Activated CD4-positive, alpha-beta T cell treated with anti-CD3 and anti-CD28 coated beads for 36 hours (primary cell): ENCODE data around the gene FAM193A. TPM values are rescaled to one million over a fixed set of nuclear protein-coding genes. Genes with fewer than 3 reads are reported as not detected.
"Not testable (repeated sequence)": the region's sequence is repeated elsewhere in the genome, so short reads cannot be mapped to it uniquely, and the experiment has no call there.

Source experiments
- ATAC-seq: fragments of 200-7000 bp; cut with Tn5 transposase; one replicate; pipeline ENCODE4 v1.10.0; 2021; ENCODE audit warnings: mild to moderate bottlenecking, moderate library complexity
- CTCF ChIA-PET: fragments of 350-600 bp; sonication (Branson Sonifier 250); formaldehyde crosslinking; loops from one replicate; lab custom pipeline; 2021; ENCODE audit warnings: antibody characterized with exemption; lab: Charles Lee
- POLR2A ChIA-PET: fragments of 350-600 bp; sonication (Branson Sonifier 250); formaldehyde crosslinking; loops from one replicate; lab custom pipeline; 2021; ENCODE audit warnings: antibody characterized with exemption, inconsistent platforms; lab: Charles Lee
- DNase-seq: peaks from one replicate; pipeline ENCODE4 v3.0.0-alpha.2; 2020
- H3K27ac Mint-ChIP-seq: one replicate; pipeline ENCODE4 v1.8.0; 2021; ENCODE audit warnings: mixed read lengths
- H3K27me3 Mint-ChIP-seq: one replicate; pipeline ENCODE4 v1.8.0; 2021; ENCODE audit warnings: mixed read lengths
- H3K36me3 Mint-ChIP-seq: one replicate; pipeline ENCODE4 v1.8.0; 2021; ENCODE audit warnings: low read depth, mixed read lengths
- H3K4me1 Mint-ChIP-seq: one replicate; pipeline ENCODE4 v1.8.0; 2021; ENCODE audit warnings: mixed read lengths
- H3K4me3 Mint-ChIP-seq: one replicate; pipeline ENCODE4 v1.8.0; 2021; ENCODE audit warnings: mild to moderate bottlenecking, moderate library complexity, mixed read lengths
- H3K9me3 Mint-ChIP-seq: one replicate; pipeline ENCODE4 v1.8.0; 2021; ENCODE audit warnings: low read depth, mixed read lengths
- intact Hi-C, 2 experiments: fragments of 100-400 bp; cut with DNase I in 1 of 2; cut with micrococcal nuclease in 1 of 2; formaldehyde crosslinking; loops; one replicate each; pipeline versions ENCODE4 v1.14.2 to v1.15.1; 2022 to 2024; cut with DNase I, micrococcal nuclease
- total RNA-seq, 2 experiments: library from RNA; stranded (reverse); gene quantifications; one replicate each; pipeline ENCODE4 v1.2.3, GENCODE V29; 2021

FAM193A gene
- total RNA-seq, 2 experiments from 2014 or later = 22.1 to 30.1 TPM

GRCh38 chr4:2729533-2729875 is 193.1 kb downstream of the FAM193A start:
- POLR2A ChIA-PET = no interaction called here

GRCh38 chr4:2731907-2732317 is 195.5 kb downstream of the FAM193A start:
- DNase-seq = no peak
- POLR2A ChIA-PET = no interaction called here
- Mint-ChIP-seq H3K4me3 (no peak overlapping the region), H3K4me1 (peaks cover 8% of the 10 kb centered on the region), H3K36me3 (peaks cover 40% of the 10 kb centered on the region), H3K9me3 (peaks cover 13% of the 10 kb centered on the region), H3K27ac (no peak overlapping the region), H3K27me3 (no peaks in the 10 kb centered on the region)
- CTCF ChIA-PET = no interaction called here
- intact Hi-C loops = no loop called here
- ATAC-seq = no peak

More at GRCh38 chr4:2729533-2729875, 193.1 kb downstream of the FAM193A start:
- ATAC-seq = no peak
- intact Hi-C loops = no loop called here
- DNase-seq = no peak
- no peak overlapping the region for H3K27ac Mint-ChIP-seq
- peaks cover 20% of the 10 kb centered on the region for H3K36me3 Mint-ChIP-seq
- no peaks in the 10 kb centered on the region for H3K9me3 Mint-ChIP-seq
- no peak overlapping the region for H3K4me3 Mint-ChIP-seq
- no peaks in the 10 kb centered on the region for H3K27me3 Mint-ChIP-seq
- peaks cover 11% of the 10 kb centered on the region for H3K4me1 Mint-ChIP-seq
- CTCF ChIA-PET = interaction anchor here (0.9 kb wide), 1 partner anchor 16 kb away, joined by 3 read pairs; no protein-coding TSS in a partner anchor

- POLR2A ChIA-PET = no interaction called here
- CTCF ChIA-PET = no interaction called here
- ATAC-seq (no peak), DNase-seq (no peak)
- Mint-ChIP-seq H3K27me3 (no peaks in the 10 kb centered on the region), H3K27ac (peak overlapping the region; percentile 40), H3K4me1 (peaks cover 8% of the 10 kb centered on the region), H3K4me3 (no peak overlapping the region), H3K36me3 (peaks cover 40% of the 10 kb centered on the region), H3K9me3 (peaks cover 13% of the 10 kb centered on the region)
- intact Hi-C loops = no loop called here
Observed at GRCh38 chr4:2732526-2732925, 196.1 kb downstream of the FAM193A start.

GRCh38 chr4:2733001-2733843 is 196.8 kb downstream of the FAM193A start:
- ATAC-seq (peak; percentile 20), DNase-seq (no peak)
- CTCF ChIA-PET = no interaction called here
- intact Hi-C loops = no loop called here
- POLR2A ChIA-PET = interaction anchor here (0.5 kb wide), 1 partner anchor 637 kb away, joined by 3 read pairs; no protein-coding TSS in a partner anchor
- Mint-ChIP-seq H3K9me3 (peaks cover 13% of the 10 kb centered on the region), H3K36me3 (peaks cover 40% of the 10 kb centered on the region), H3K27ac (peak overlapping the region; percentile 40), H3K27me3 (no peaks in the 10 kb centered on the region), H3K4me1 (peaks cover 8% of the 10 kb centered on the region), H3K4me3 (no peak overlapping the region)

GRCh38 chr4:2733844-2734574 is 197.6 kb downstream of the FAM193A start:
- Mint-ChIP-seq H3K27ac (peak overlapping the region; percentile 71), H3K4me1 (peaks cover 8% of the 10 kb centered on the region), H3K36me3 (peaks cover 41% of the 10 kb centered on the region), H3K27me3 (no peaks in the 10 kb centered on the region), H3K9me3 (peaks cover 13% of the 10 kb centered on the region), H3K4me3 (no peak overlapping the region)
- no peak for DNase-seq
- ChIA-PET POLR2A (interaction anchor here (0.5 kb wide), 1 partner anchor 636 kb away, joined by 3 read pairs; no protein-coding TSS in a partner anchor), CTCF (interaction anchor here (1.1 kb wide), 1 partner anchor 51 kb away, joined by 3 read pairs; no protein-coding TSS in a partner anchor)
- intact Hi-C loops = no loop called here
- peak; percentile 34 for ATAC-seq

GRCh38 chr4:2734612-2735011 is 198.2 kb downstream of the FAM193A start:
- Mint-ChIP-seq H3K4me3 (no peak overlapping the region), H3K36me3 (peaks cover 40% of the 10 kb centered on the region), H3K27me3 (no peaks in the 10 kb centered on the region), H3K27ac (peak overlapping the region; percentile 71), H3K4me1 (peaks cover 8% of the 10 kb centered on the region), H3K9me3 (peaks cover 13% of the 10 kb centered on the region)
- no peak for DNase-seq
- intact Hi-C loops = no loop called here
- ChIA-PET CTCF (interaction anchor here (1.1 kb wide), 1 partner anchor 51 kb away, joined by 3 read pairs; no protein-coding TSS in a partner anchor), POLR2A (no interaction called here)
- no peak for ATAC-seq

GRCh38 chr4:2735869-2736268 is 199.4 kb downstream of the FAM193A start:
- CTCF ChIA-PET = no interaction called here
- Mint-ChIP-seq H3K27me3 (no peaks in the 10 kb centered on the region), H3K36me3 (peaks cover 49% of the 10 kb centered on the region), H3K9me3 (peaks cover 13% of the 10 kb centered on the region), H3K4me1 (peaks cover 8% of the 10 kb centered on the region), H3K4me3 (no peak overlapping the region), H3K27ac (no peak overlapping the region)
- no peak for DNase-seq
- POLR2A ChIA-PET = no interaction called here
- no peak for ATAC-seq
- intact Hi-C loops = no loop called here

GRCh38 chr4:2738296-2738695 is 201.8 kb downstream of the FAM193A start:
- POLR2A ChIA-PET, intact Hi-C loops, H3K27ac Mint-ChIP-seq, H3K4me3 Mint-ChIP-seq, H3K27me3 Mint-ChIP-seq, DNase-seq, ATAC-seq, H3K4me1 Mint-ChIP-seq: not testable (repeated sequence)
- peaks cover 13% of the 10 kb centered on the region for H3K9me3 Mint-ChIP-seq
- peaks cover 45% of the 10 kb centered on the region for H3K36me3 Mint-ChIP-seq
- CTCF ChIA-PET = interaction anchor here (0.8 kb wide), 1 partner anchor 24 kb away, joined by 3 read pairs; no protein-coding TSS in a partner anchor

GRCh38 chr4:2741626-2742025 is 205.2 kb downstream of the FAM193A start:
- ChIA-PET POLR2A (no interaction called here), CTCF (no interaction called here)
- DNase-seq (no peak), ATAC-seq (no peak)
- Mint-ChIP-seq H3K27ac (no peak overlapping the region), H3K4me3 (no peak overlapping the region), H3K4me1 (peaks cover 27% of the 10 kb centered on the region), H3K36me3 (peaks cover 54% of the 10 kb centered on the region), H3K9me3 (peaks cover 3% of the 10 kb centered on the region), H3K27me3 (no peaks in the 10 kb centered on the region)
- intact Hi-C loops = no loop called here

GRCh38 chr4:2742081-2742822 is 205.8 kb downstream of the FAM193A start:
- no peak for ATAC-seq
- DNase-seq = no peak
- H3K27me3 Mint-ChIP-seq = no peaks in the 10 kb centered on the region
- H3K36me3 Mint-ChIP-seq = peaks cover 56% of the 10 kb centered on the region
- H3K27ac Mint-ChIP-seq = no peak overlapping the region
- H3K4me3 Mint-ChIP-seq = no peak overlapping the region
- H3K4me1 Mint-ChIP-seq = peaks cover 33% of the 10 kb centered on the region
- H3K9me3 Mint-ChIP-seq = no peaks in the 10 kb centered on the region
- POLR2A ChIA-PET = no interaction called here
- intact Hi-C loops = no loop called here
- CTCF ChIA-PET = no interaction called here
